ENCODE measurements around the gene MRPL58.
"Not testable (repeated sequence)": the region's sequence is repeated elsewhere in the genome, so short reads cannot be mapped to it uniquely, and the experiment has no call there.

The MRPL58 gene

DNA sequence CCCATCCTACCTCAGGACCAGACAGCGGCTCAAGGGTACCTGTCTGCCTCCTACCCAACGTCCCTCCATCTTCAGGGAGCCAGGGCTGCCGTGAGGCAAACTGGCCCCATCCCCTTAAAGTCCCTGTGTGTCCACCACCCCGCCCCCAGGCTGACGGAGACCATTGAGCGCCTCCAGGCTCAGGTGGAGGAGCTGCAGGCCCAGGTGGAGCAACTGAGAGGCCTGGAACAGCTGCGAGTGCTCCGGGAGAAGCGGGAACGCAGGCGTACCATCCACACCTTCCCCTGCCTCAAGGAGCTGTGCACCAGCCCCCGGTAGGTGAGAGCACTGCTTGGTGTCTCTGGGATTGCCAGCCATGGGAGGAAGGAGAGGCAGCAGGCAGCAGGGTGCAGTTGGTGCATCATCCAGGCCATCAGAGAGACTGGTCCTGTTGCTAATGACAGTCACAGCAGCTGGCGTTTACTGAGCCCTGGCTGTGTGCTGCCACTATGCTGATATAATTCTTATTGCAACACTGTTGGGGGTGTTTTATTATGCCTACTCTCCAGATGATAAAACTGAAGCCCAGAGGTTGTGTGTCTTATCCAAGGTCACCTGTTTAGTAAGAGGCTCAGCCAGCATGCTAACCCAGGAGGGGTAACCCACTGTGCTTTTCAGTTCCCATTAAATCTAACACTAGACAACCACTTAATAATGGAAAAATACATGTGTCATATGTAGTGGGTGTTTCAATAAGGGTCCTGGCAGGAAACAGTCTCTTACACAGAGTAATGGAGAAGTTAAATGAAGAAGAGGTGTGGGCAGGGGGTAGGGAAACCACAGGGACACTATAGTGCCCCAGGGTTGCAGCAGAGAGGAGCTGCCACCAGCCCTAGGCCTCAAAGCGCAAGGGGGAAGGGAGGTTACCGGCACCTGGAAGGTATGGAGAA lies 10.3 kb upstream of the MRPL58 start:
- DNase-seq (ENCODE audit: insufficient read length, low spot score): no peak
- no peak for FAIRE-seq
- TF ChIP-seq, protein P1, sequence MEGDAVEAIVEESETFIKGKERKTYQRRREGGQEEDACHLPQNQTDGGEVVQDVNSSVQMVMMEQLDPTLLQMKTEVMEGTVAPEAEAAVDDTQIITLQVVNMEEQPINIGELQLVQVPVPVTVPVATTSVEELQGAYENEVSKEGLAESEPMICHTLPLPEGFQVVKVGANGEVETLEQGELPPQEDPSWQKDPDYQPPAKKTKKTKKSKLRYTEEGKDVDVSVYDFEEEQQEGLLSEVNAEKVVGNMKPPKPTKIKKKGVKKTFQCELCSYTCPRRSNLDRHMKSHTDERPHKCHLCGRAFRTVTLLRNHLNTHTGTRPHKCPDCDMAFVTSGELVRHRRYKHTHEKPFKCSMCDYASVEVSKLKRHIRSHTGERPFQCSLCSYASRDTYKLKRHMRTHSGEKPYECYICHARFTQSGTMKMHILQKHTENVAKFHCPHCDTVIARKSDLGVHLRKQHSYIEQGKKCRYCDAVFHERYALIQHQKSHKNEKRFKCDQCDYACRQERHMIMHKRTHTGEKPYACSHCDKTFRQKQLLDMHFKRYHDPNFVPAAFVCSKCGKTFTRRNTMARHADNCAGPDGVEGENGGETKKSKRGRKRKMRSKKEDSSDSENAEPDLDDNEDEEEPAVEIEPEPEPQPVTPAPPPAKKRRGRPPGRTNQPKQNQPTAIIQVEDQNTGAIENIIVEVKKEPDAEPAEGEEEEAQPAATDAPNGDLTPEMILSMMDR (IDR thresholded peaks at IDR 0.05; ENCODE audit: insufficient read depth, missing control alignments): no peak

DNA sequence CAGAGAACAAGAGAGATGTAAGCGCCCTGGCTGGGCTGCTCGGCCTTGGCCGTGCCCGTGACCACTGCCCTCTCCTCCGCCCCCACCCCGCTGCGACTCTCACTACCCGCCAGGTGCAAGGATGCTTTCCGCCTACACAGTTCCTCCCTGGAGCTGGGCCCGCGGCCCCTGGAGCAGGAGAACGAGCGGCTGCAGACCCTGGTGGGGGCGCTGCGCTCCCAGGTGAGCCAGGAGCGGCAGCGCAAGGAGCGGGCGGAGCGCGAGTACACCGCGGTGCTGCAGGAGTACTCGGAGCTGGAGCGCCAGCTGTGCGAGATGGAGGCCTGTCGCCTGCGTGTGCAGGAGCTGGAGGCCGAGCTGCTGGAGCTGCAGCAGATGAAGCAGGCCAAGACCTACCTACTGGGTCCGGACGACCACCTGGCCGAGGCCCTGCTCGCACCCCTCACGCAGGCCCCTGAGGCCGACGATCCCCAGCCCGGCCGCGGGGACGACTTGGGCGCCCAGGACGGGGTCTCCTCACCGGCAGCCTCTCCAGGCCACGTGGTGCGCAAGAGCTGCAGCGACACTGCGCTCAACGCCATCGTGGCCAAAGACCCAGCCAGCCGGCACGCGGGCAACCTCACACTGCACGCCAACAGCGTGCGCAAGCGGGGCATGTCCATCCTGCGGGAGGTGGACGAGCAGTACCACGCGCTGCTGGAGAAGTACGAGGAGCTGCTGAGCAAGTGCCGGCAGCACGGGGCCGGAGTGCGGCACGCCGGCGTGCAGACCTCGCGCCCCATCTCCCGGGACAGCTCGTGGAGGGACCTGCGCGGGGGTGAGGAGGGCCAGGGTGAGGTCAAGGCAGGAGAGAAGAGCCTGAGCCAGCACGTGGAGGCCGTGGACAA lies 9.2 kb upstream of the MRPL58 start:
- TF ChIP-seq, protein P1 (IDR thresholded peaks at IDR 0.05; ENCODE audit: insufficient read depth, missing control alignments): no peak
- DNase-seq (ENCODE audit: insufficient read length, low spot score) (no peak), FAIRE-seq (no peak)

DNA sequence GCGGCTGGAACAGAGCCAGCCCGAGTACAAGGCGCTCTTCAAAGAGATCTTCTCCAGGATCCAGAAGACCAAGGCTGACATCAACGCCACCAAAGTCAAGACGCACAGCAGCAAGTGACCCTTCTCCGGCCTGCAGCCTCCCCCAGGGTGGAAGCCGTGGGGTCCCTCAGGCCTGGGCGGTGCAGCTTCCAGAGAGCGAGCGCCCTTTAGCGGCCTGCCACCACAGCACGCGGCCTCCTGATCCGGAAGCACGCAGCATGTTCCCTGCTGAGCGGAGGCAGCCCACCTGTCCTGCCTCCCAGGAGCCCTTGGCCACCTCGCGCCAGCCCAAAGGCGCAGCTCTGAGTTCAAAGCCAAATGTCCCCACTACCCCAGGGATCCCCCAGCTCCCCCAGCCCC lies 8.5 kb upstream of the MRPL58 start:
- TF ChIP-seq, protein P1 (IDR thresholded peaks at IDR 0.05; ENCODE audit: insufficient read depth, missing control alignments): no peak
- DNase-seq (ENCODE audit: insufficient read length, low spot score) (no peak), FAIRE-seq (no peak)

DNA sequence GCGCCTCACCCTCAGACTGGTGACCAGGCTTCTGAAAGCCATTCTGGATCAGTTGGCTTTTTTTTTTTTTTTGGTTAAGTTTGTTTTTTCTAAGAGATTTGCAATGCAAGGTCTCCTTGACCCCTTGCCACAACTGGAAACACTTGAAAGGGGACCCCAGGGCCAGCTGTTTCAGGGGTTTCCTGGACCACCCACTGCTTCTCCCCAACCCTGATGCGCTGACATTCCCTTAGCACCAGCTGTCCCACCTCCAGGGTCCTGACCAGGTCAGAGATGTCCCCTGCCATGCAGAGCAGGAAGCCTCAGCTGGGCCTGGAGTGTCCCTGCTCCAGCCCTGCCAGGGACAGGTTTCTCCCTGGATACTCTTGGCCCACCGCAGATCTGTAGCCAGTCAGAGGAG lies 8.1 kb upstream of the MRPL58 start:
- FAIRE-seq (no peak), DNase-seq (ENCODE audit: insufficient read length, low spot score) (no peak)
- TF ChIP-seq, protein P1 (IDR thresholded peaks at IDR 0.05; ENCODE audit: insufficient read depth, missing control alignments): no peak

DNA sequence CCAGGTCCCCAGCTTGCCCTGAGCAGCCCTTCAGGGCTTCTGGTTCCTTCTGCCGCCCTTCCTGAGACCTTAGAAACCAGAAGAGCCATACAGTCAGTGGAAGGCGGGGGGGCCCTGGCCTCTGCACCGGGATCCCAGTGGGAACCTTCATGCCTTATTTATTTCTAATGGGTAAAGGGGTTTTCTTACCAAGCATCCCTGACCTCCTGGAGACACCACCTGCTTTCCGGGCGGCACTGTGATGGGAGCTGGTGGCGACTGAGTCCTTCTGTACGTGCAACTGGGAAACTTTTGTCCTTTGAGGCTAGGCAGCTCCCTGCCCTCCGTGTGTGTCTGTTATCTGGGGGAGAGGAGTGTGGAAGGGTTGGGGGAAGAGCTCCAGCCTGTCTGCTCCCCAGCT lies 7.2 kb upstream of the MRPL58 start:
- no peak for FAIRE-seq
- no peak for DNase-seq (ENCODE audit: insufficient read length, low spot score)
- TF ChIP-seq, protein P1 (IDR thresholded peaks at IDR 0.05; ENCODE audit: insufficient read depth, missing control alignments): no peak

DNA sequence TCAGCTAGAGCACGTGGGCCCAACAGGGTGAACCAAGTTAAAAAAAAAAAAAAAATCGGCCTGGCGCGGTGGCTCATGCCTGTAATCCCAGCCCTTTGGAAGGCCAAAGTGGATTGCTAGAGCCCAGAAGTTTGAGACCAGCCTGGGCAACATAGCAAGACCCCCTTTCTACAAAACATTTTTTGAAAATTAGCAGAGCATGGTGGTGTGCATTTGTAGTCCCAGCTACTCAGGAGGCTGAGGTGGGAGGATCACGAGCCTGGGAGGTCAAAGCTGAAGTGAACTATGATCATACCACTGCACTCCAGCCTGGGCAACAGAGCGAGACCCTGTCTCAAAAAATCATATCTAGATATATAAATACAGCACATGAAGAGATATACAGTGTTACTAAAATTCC lies 6.4 kb upstream of the MRPL58 start:
- FAIRE-seq; DNase-seq (ENCODE audit: insufficient read length, low spot score): not testable (repeated sequence)

DNA sequence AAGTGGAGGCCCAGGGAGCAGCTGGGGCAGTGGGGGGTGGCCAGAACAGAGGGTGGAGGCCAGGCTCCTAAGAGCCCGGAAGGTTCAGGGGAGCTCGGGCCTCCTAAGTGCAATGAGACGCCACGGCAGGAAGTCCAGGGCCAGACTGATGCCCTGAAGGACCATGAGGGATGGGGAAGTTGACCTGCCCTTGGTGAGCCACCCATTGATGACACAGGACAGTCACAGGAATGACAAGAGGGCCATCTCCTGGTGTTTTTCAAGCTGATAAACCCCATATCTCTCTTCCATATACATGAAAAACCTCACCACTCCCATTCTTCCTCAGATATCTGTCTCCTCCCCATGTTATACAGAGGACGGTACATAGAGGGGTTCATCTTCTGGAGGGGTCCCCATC lies 5.8 kb upstream of the MRPL58 start:
- TF ChIP-seq, protein P1 (IDR thresholded peaks at IDR 0.05; ENCODE audit: insufficient read depth, missing control alignments): no peak
- DNase-seq (ENCODE audit: insufficient read length, low spot score): no peak
- no peak for FAIRE-seq

Data from D721Med (cell line).